Measurements from ENCODE around the gene PFKFB4.

DNA sequence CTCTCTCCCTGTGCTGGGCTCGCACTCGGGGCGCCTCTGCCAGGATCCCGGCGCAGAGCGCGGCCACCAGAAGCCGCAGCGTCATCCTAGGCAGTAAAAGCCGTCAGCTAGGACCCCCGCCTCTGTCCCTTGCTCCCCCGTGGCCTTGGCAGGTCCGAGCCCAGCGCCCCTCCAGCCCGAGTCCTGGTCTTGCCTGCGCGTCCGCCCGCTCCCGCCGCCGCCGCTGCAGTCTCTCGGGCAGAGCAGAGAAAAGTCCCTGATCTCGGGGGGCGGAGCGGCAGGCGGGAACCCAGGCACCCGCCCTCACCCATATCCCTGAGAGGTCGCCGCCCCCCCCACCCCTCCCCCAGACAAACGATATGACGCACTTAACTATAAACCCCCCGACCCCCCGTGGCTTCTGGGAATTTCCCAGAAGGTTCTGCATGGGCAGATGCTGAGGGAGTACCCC lies 38.5 kb upstream of the PFKFB4 start, which contains the start of gene COL7A1:
- TF ChIP-seq SUZ12 (IDR thresholded peaks at IDR 0.05) (no peak), ELF4 (IDR thresholded peaks at IDR 0.05) (no peak), L3MBTL2 (conservative IDR thresholded peaks at IDR 0.05) (no peak), NFRKB (IDR thresholded peaks at IDR 0.05) (no peak), SP1 (IDR thresholded peaks at IDR 0.05) (no peak), LEF1 (IDR thresholded peaks at IDR 0.05; ENCODE audit: borderline replicate concordance) (no peak), FOXM1 (IDR thresholded peaks at IDR 0.05; ENCODE audit: borderline replicate concordance) (no peak), TARDBP (IDR thresholded peaks at IDR 0.05) (no peak)
